ENCODE data around the gene ASGR1. TPM values are rescaled to one million over a fixed set of nuclear protein-coding genes. Genes with fewer than 3 reads are reported as not detected.

ASGR1 gene
- total and polyA plus RNA-seq, 10 donors = 1.3 to 10.2 (median 3.8) TPM

DNA sequence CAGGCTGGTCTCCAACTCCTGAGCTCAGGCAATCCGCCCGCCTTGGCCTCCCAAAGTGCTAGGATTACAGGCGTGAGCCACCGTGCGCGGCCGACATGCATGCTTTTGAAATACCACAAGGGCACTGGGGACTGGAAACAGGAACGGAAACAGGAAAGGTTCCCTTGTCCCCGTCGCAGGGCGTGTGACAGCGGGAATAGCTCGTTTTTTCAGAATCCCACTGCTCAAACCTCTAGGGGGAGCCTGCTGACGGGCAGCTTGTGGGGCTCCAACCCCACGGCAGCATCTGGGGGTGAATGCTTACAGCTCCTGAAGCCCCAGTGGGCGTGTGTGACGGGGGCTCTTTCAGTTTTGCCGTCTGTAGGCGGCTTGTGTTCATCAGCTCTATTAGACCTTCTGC is 45.7 kb downstream of the ASGR1 start:
- Histone ChIP-seq H3K9me3 (no peaks in the 10 kb centered on the region), H3K4me1 (peaks cover 19 to 68% (median 46%) of the 10 kb centered on the region in 6 donors), H3K4me3 (peak overlapping the region in 3 of 8 donors; percentile 4 to 49 (median 8)), H3K27me3 (replicated peaks in 1 of 7) (peaks cover 0 to 19% (median 4%) of the 10 kb centered on the region in 7 donors), H3K27ac (peak overlapping the region in 5 of 8 donors; percentile 56 to 91 (median 78)), H3K36me3 (no peaks in the 10 kb centered on the region)
- 4 to 9% (median 8%) methylated on average over 17 to 19 of the region's 19 CpGs for WGBS, 5 donors
- TF ChIP-seq, protein P1, sequence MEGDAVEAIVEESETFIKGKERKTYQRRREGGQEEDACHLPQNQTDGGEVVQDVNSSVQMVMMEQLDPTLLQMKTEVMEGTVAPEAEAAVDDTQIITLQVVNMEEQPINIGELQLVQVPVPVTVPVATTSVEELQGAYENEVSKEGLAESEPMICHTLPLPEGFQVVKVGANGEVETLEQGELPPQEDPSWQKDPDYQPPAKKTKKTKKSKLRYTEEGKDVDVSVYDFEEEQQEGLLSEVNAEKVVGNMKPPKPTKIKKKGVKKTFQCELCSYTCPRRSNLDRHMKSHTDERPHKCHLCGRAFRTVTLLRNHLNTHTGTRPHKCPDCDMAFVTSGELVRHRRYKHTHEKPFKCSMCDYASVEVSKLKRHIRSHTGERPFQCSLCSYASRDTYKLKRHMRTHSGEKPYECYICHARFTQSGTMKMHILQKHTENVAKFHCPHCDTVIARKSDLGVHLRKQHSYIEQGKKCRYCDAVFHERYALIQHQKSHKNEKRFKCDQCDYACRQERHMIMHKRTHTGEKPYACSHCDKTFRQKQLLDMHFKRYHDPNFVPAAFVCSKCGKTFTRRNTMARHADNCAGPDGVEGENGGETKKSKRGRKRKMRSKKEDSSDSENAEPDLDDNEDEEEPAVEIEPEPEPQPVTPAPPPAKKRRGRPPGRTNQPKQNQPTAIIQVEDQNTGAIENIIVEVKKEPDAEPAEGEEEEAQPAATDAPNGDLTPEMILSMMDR (IDR thresholded peaks at IDR 0.05 in 8 of 11, conservative IDR thresholded peaks at IDR 0.05 in 3 of 11) = peak in 8 of 11 experiments; percentile 21 to 54 (median 38)
- TF ChIP-seq POLR2AphosphoS5 (IDR thresholded peaks at IDR 0.05) (peak in 2 of 3 donors; percentile 48 to 51), POLR2A (IDR thresholded peaks at IDR 0.05) (no peak)
- peak; percentile 81 for DNase-seq
- intact Hi-C loops (cut with DNase I; ENCODE audit: low total_unique reads) = no loop called here

DNA sequence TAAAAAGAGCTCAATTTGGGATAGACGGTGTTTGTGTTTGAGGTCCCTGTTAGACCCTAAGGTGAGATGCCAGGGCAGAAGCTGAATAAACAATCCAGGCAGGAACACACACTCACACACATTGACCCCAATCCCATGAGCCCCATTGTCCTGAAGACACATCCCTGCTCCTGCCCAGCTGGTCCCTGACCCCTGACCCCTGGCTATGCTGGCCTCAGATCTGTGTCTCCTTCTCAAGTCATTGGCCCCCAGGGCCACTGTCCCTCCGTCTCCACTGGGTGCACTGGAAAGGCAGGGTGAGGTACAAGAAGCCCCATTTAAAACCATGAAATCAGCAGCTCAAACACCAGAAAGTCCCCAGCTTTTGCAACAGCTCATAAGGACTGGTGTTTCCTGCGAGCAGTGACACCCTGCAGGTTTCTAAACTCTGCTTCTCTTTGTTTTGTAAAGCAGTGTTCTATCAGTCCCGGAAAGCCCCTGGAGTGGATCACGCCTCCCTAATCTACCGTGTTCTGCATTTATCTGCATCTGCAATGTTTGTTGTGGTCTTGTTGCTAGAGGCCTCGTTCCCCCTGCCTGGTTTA is 46.6 kb downstream of the ASGR1 start:
- Histone ChIP-seq H3K4me1 (peaks cover 19 to 68% (median 46%) of the 10 kb centered on the region in 6 donors), H3K9me3 (no peaks in the 10 kb centered on the region), H3K36me3 (no peaks in the 10 kb centered on the region), H3K4me3 (peak overlapping the region in 2 of 8 donors; percentile 8 to 49), H3K27me3 (replicated peaks in 1 of 7) (peaks cover 0 to 12% (median 4%) of the 10 kb centered on the region in 7 donors), H3K27ac (peak overlapping the region; percentile 42 to 91 (median 74))
- WGBS, 5 donors = 3 to 13% (median 10%) methylated on average over 7 of the region's 7 CpGs
- TF ChIP-seq POLR2AphosphoS5 (IDR thresholded peaks at IDR 0.05) = peak in 2 of 3 donors; percentile 7 to 51
- TF ChIP-seq POLR2A (IDR thresholded peaks at IDR 0.05) = no peak
- DNase-seq = peak; percentile 66
- intact Hi-C loops (cut with DNase I; ENCODE audit: low total_unique reads) = no loop called here

DNA sequence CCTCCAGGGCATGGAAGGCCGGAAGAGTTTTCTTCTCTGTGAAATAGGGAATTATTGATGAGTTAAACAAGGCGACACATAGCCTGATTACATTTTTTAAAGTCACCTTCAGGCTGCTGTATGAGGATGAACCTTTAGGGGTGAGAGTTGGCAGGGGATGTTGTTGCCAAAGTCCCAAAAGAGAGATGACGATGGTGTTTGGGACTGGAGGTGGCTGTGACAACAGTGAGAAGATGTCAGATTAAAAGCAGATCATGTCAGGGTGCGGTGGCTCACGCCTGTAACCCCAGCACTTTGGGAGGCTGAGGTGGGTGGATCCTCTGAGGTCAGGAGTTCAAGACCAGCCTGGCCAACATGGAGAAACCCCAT is 47.8 kb downstream of the ASGR1 start:
- Histone ChIP-seq H3K36me3 (no peaks in the 10 kb centered on the region), H3K4me3 (peak overlapping the region in 1 of 8 donors; percentile 14), H3K27me3 (replicated peaks in 1 of 7) (peaks cover 0 to under 1% (median 0%) of the 10 kb centered on the region in 7 donors), H3K27ac (peak overlapping the region in 4 of 8 donors; percentile 74 to 91 (median 80)), H3K4me1 (peaks cover 19 to 66% (median 42%) of the 10 kb centered on the region in 6 donors), H3K9me3 (no peaks in the 10 kb centered on the region)
- intact Hi-C loops (cut with DNase I; ENCODE audit: low total_unique reads) = no loop called here
- no peak for TF ChIP-seq POLR2A (IDR thresholded peaks at IDR 0.05)
- peak; percentile 22 for DNase-seq
- WGBS, 5 donors = 74 to 91% (median 81%) methylated on average over 5 of the region's 5 CpGs

DNA sequence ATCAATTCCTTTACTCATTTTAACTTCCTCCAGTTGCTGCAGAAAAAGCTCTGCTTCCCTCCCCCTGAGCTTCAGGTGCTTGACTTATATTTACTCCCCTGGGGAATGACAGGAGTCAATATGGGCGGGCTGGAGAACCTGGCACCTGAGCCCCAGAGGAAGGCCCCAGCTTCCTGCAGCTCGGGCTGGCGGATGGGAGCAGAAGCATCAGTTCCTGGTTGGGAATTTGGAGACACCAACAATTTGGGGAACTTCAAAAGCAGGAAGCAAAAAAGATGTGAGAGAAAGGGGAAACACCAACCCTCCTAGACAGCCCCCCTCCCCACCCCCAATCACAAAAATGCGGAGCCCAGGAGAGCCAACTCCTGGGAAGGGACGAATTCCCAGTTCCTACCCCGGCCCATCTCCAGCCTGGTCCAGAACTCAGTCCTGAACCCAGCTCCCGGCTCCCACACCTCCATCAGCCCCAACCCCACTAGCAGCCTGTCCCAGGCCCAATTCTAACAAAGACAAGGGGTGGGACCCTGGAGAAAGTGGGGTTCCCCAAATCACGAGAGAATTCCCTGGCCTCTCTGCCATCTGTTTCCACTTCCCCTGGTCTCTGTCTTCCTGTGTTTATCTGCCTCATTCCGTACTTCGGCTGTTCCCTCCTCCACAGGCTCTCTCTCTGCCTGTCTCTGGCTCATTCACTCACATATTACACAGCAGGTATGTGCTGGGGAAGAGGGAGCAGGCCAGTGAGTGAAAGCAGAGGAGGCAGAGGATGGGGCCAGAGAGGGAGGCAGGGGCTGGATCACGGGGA is 48.3 kb downstream of the ASGR1 start:
- Histone ChIP-seq H3K27me3 (replicated peaks in 1 of 7) (no peaks in the 10 kb centered on the region), H3K27ac (peak overlapping the region in 4 of 8 donors; percentile 74 to 91 (median 80)), H3K9me3 (no peaks in the 10 kb centered on the region), H3K4me1 (peaks cover 19 to 60% (median 37%) of the 10 kb centered on the region in 6 donors), H3K36me3 (no peaks in the 10 kb centered on the region), H3K4me3 (peak overlapping the region in 1 of 8 donors; percentile 14)
- DNase-seq = peak; percentile 60
- TF ChIP-seq POLR2A (IDR thresholded peaks at IDR 0.05) = no peak
- no peak for TF ChIP-seq POLR2AphosphoS5 (IDR thresholded peaks at IDR 0.05)
- TF ChIP-seq, protein P1 (IDR thresholded peaks at IDR 0.05 in 8 of 11, conservative IDR thresholded peaks at IDR 0.05 in 3 of 11) = no peak
- WGBS, 5 donors = 21 to 31% (median 24%) methylated on average over 11 of the region's 11 CpGs
- intact Hi-C loops (cut with DNase I; ENCODE audit: low total_unique reads) = no loop called here

DNA sequence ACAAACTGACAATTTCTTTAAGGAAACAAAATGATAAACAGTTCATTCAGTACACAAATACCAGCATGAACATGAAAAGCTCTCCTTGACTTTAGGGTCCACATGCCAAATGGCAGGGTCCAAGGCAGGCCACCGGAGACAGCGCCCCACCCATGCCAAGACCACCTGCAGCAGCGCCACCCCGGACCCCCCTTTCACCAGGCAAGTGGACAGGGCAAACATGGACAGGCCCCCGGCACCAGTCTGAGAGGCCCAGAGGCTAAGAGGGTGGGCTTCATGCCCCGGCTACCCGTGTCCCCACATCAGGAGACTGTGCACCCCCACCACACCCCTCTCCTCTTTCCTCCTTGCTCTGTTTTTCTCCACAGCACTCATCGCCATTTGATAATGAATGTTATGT is 49.9 kb downstream of the ASGR1 start:
- Histone ChIP-seq H3K27ac (no peak overlapping the region), H3K4me1 (peaks cover 19 to 48% (median 36%) of the 10 kb centered on the region in 6 donors), H3K27me3 (replicated peaks in 1 of 7) (no peaks in the 10 kb centered on the region), H3K36me3 (no peaks in the 10 kb centered on the region), H3K4me3 (no peak overlapping the region), H3K9me3 (no peaks in the 10 kb centered on the region)
- peak; percentile 59 for DNase-seq
- 87 to 95% (median 94%) methylated on average over 8 of the region's 8 CpGs for WGBS, 5 donors
- intact Hi-C loops (cut with DNase I; ENCODE audit: low total_unique reads) = no loop called here
- no peak for TF ChIP-seq POLR2A (IDR thresholded peaks at IDR 0.05)
- TF ChIP-seq, protein P1 (IDR thresholded peaks at IDR 0.05 in 8 of 11, conservative IDR thresholded peaks at IDR 0.05 in 3 of 11) = no peak
- no peak for TF ChIP-seq POLR2AphosphoS5 (IDR thresholded peaks at IDR 0.05)

Data from spleen (tissue), 11 donors.